ENCODE measurements around the gene COQ10A. TPM values are rescaled to one million over a fixed set of nuclear protein-coding genes. Genes with fewer than 3 reads are reported as not detected.

The COQ10A gene
- total and polyA plus RNA-seq, 7 donors: 16.2 to 105 (median 63.1) TPM

GRCh38 chr12:56224954-56225353, 41.8 kb upstream of the COQ10A start:
- H3K9me3 ChIP-seq: no peaks in the 10 kb centered on the region
- WGBS, 3 donors: 72 to 81% (median 74%) methylated on average over 8 to 11 of the region's 11 CpGs
- DNase-seq (no peak), ATAC-seq (no peak)
- H3K4me1 ChIP-seq: peaks cover 29% of the 10 kb centered on the region
- peaks cover 0 to 29% of the 10 kb centered on the region in 2 donors for H3K36me3 ChIP-seq (ENCODE audit: insufficient read depth in 1 of 2, low read depth in 1 of 2)
- H3K4me3 ChIP-seq: peak overlapping the region; percentile 75
- TF ChIP-seq CTCF (IDR thresholded peaks at IDR 0.05): no peak
- intact Hi-C loops (cut with DNase I): loop anchor here (1.0 to 5.0 kb wide), 5 partner anchors 32 to 108 kb away; partner anchors contain the start of genes ANKRD52 (in 1 of the 2), RPL41 (in 1 of the 2), SMARCC2 (in 1 of the 2) and ZC3H10 (in 1 of the 2)
- H3K27ac ChIP-seq: peak overlapping the region; percentile 96
- no peaks in the 10 kb centered on the region for H3K27me3 ChIP-seq (ENCODE audit: insufficient read depth in 3 of 3, low read length in 2 of 3)

- ATAC-seq: no peak
- intact Hi-C loops (cut with DNase I): no loop called here
- no peaks in the 10 kb centered on the region for H3K9me3 ChIP-seq
- no peak for TF ChIP-seq CTCF (IDR thresholded peaks at IDR 0.05)
- peaks cover 4% of the 10 kb centered on the region for H3K4me1 ChIP-seq
- peaks cover 0 to 29% of the 10 kb centered on the region in 2 donors for H3K36me3 ChIP-seq (ENCODE audit: insufficient read depth in 1 of 2, low read depth in 1 of 2)
- H3K27ac ChIP-seq: no peak overlapping the region
- H3K4me3 ChIP-seq: no peak overlapping the region
- no peak for DNase-seq
- H3K27me3 ChIP-seq (ENCODE audit: insufficient read depth in 3 of 3, low read length in 2 of 3): no peaks in the 10 kb centered on the region
- WGBS, 3 donors: 74 to 87% (median 81%) methylated on average over 7 of the region's 7 CpGs
Observed at GRCh38 chr12:56229082-56229481, 37.7 kb upstream of the COQ10A start.

GRCh38 chr12:56229916-56230431, 36.8 kb upstream of the COQ10A start, which contains the start of gene SLC39A5:
Gene SLC39A5, plus strand, starts transcription at chr12:56230051. Its CDS starts 1,224 bp downstream, at chr12:56231275.
- TF ChIP-seq CTCF (IDR thresholded peaks at IDR 0.05): no peak
- 74 to 79% (median 77%) methylated on average over 4 of the region's 4 CpGs for WGBS, 3 donors
- H3K27ac ChIP-seq: no peak within 1 kb of the TSS
- H3K4me3 ChIP-seq: no peak within 1 kb of the TSS
- H3K36me3 ChIP-seq (ENCODE audit: insufficient read depth in 1 of 2, low read depth in 1 of 2): peaks cover 0 to 29% of the 10 kb centered on the region in 2 donors
- H3K27me3 ChIP-seq (ENCODE audit: insufficient read depth in 3 of 3, low read length in 2 of 3): no peaks in the 10 kb centered on the region
- DNase-seq (no peak), ATAC-seq (no peak)
- no peaks in the 10 kb centered on the region for H3K9me3 ChIP-seq
- peaks cover under 1% of the 10 kb centered on the region for H3K4me1 ChIP-seq
- intact Hi-C loops (cut with DNase I): no loop called here

- intact Hi-C loops (cut with DNase I): no loop called here
Observed at GRCh38 chr12:56230432-56231183, 36.1 kb upstream of the COQ10A start.

More at GRCh38 chr12:56230432-56231183, 36.1 kb upstream of the COQ10A start:
- Histone ChIP-seq H3K9me3 (no peaks in the 10 kb centered on the region), H3K4me3 (no peak overlapping the region), H3K27me3 (ENCODE audit: insufficient read depth in 3 of 3, low read length in 2 of 3) (no peaks in the 10 kb centered on the region), H3K27ac (no peak overlapping the region), H3K36me3 (ENCODE audit: insufficient read depth in 1 of 2, low read depth in 1 of 2) (peaks cover 0 to 29% of the 10 kb centered on the region in 2 donors), H3K4me1 (no peaks in the 10 kb centered on the region)
- DNase-seq (no peak), ATAC-seq (no peak)
- WGBS, 3 donors: 74 to 76% (median 75%) methylated on average over 8 of the region's 8 CpGs
- no peak for TF ChIP-seq CTCF (IDR thresholded peaks at IDR 0.05)

Data from psoas muscle (tissue), 8 donors.